ENCODE results near the gene SLC22A3. TPM values are rescaled to one million over a fixed set of nuclear protein-coding genes. Genes with fewer than 3 reads are reported as not detected.
"Not testable (repeated sequence)": the region's sequence is repeated elsewhere in the genome, so short reads cannot be mapped to it uniquely, and the experiment has no call there.

The SLC22A3 gene
- total and polyA plus RNA-seq, 2 of the 13 experiments (the other 11 are each of a cell fraction or from before 2014, with no cell fraction given), result 12.0 to 31.5 TPM

DNA sequence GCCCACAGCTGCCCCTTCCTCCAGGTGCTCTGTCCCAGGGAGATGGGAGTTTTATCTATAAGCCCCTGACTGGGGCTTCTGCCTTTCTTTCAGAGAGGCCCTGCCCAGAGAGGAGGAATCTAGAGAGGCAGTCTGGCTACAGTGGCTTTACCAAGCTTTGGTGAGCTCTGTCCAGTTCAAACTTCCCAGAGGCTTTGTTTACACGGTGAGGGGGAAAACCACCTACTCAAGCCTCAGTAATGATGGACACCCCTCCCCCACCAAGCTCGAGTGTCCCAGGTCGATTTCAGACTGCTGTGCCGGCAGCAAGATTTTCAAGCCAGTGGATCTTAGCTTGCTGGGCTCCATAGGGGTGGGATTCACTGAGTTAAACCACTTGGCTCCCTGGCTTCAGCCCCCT lies 25.4 kb downstream of the SLC22A3 start (continued):
- not testable (repeated sequence) for TF ChIP-seq SOX6 (IDR thresholded peaks at IDR 0.05)
- TF ChIP-seq SOX6 (CRISPR knock-in tag; IDR thresholded peaks at IDR 0.05), result peak; percentile 26; the same call in 1 of the 2 replicates
- peak; percentile 76; the same call in 1 of the 2 replicates for TF ChIP-seq MIER2 (CRISPR knock-in tag; IDR thresholded peaks at IDR 0.05)

DNA sequence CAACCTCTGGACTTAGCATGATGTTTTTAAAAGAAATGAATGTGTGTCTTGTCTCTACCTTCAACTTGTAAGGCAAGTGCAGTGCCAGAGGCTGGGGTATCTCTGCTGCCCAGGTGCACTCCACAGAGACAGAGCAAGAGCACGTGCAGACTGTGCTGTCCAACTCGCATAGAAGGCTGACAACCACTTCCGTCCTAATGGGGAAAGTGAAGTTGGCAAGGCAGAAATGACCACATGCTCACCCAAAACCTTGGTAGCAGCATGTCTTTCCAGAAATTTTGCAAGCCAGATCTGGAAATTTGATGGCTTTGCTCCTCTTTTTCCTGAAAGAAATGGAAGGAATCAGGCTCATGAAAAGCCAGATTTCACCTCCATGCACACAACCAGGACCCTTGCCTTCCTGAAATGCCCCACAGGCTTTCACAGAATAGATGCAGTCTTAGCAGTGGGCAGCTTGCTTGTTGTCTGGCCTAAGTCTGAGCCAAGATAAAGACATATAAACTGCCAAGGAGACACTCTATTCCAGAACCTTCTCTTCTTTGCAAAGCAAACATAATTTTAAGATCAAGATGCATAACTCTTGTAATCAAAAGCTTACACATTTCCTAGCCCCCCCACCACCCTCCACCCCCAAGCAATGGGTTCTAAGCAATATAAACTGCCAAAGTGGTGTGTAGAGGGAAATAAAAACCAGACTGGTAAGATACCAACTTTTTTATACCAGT lies 26.8 kb downstream of the SLC22A3 start:
- no peak overlapping the region for H2AFZ ChIP-seq (ENCODE audit: low read length)
- BruUV-seq (replicated peaks), result no TSS peak
- ChIA-PET CTCF (ENCODE audit: low intra/inter-chr PET ratio, low total read pairs) (no interaction called here), POLR2A (interaction anchor here (1.3 to 2.5 kb wide), 2 partner anchors 17 to 19 kb away, joined by 5 to 18 read pairs; no protein-coding TSS in a partner anchor)
- no peak overlapping the region for H3K27ac ChIP-seq (ENCODE audit: extremely low read length, insufficient read depth, low read length)
- ATAC-seq, result 0 out of 3 replicates have a peak, but pooled peaks have one; percentile 14
- H3K9ac ChIP-seq (ENCODE audit: insufficient read depth, low read depth, low read length), result no peak overlapping the region
- intact Hi-C loops (cut with micrococcal nuclease; ENCODE audit: unreplicated experiment) (no loop called here), in situ Hi-C loops (cut with HindIII; ENCODE audit: extremely low pct_ligation_motif_present, low pct_unique_long_range_greater_than_20kb) (no loop called here)
- no peak for FAIRE-seq
- H3K27me3 ChIP-seq (ENCODE audit: control insufficient read depth in 1 of 2, insufficient read depth in 2 of 2, low read length in 2 of 2), result no peaks in the 10 kb centered on the region
- WGBS (ENCODE audit: low lambda C conversion rate), result 70% methylated on average over 3 of the region's 3 CpGs
- peaks cover 40% of the 10 kb centered on the region for H3K4me1 ChIP-seq (ENCODE audit: insufficient read depth, low read length)
- no peaks in the 10 kb centered on the region for H4K20me1 ChIP-seq (ENCODE audit: insufficient read depth, low read length)
- no peaks in the 10 kb centered on the region for H3K36me3 ChIP-seq (replicated peaks in 1 of 2; ENCODE audit: control insufficient read depth in 1 of 2, insufficient read depth in 2 of 2, low read length in 2 of 2)
- DNase-seq (ENCODE audit: low spot score), result no peak
- TF ChIP-seq ISL2 (CRISPR knock-in tag; IDR thresholded peaks at IDR 0.05) (no peak), CEBPZ (IDR thresholded peaks at IDR 0.05; ENCODE audit: low read length) (no peak), CAMTA2 (CRISPR knock-in tag; IDR thresholded peaks at IDR 0.05; ENCODE audit: borderline replicate concordance) (no peak), SP1 (IDR thresholded peaks at IDR 0.05) (no peak), SP1 (CRISPR knock-in tag; IDR thresholded peaks at IDR 0.05) (no peak), ZNF891 (CRISPR knock-in tag; IDR thresholded peaks at IDR 0.05) (no peak), PCBP2 (optimal IDR thresholded peaks at IDR 0.05; ENCODE audit: low read depth, low read length, poor library complexity, severe bottlenecking) (no peak), RERE (CRISPR knock-in tag; IDR thresholded peaks at IDR 0.05; ENCODE audit: low read depth) (no peak), CREM (IDR thresholded peaks at IDR 0.05) (no peak), CREM (CRISPR knock-in tag; IDR thresholded peaks at IDR 0.05) (no peak)
- TF ChIP-seq, protein P1, sequence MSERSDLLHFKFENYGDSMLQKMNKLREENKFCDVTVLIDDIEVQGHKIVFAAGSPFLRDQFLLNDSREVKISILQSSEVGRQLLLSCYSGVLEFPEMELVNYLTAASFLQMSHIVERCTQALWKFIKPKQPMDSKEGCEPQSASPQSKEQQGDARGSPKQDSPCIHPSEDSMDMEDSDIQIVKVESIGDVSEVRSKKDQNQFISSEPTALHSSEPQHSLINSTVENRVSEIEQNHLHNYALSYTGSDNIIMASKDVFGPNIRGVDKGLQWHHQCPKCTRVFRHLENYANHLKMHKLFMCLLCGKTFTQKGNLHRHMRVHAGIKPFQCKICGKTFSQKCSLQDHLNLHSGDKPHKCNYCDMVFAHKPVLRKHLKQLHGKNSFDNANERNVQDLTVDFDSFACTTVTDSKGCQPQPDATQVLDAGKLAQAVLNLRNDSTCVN (CRISPR knock-in tag; IDR thresholded peaks at IDR 0.05; ENCODE audit: borderline replicate concordance), result no peak
- peaks cover 53% of the 10 kb centered on the region for H3K79me2 ChIP-seq (ENCODE audit: insufficient read depth, low read length)
- H3K4me2 ChIP-seq (ENCODE audit: low read depth, low read length), result no peak overlapping the region
- H3K9me3 ChIP-seq (ENCODE audit: low read length), result no peaks in the 10 kb centered on the region
- H3K4me3 ChIP-seq (replicated peaks in 1 of 3; ENCODE audit: insufficient read depth in 1 of 3, low read depth in 2 of 3, low read length in 3 of 3), result no peak overlapping the region

Data from HepG2 (cell line).